ENCODE results near the gene UGT1A10. TPM values are rescaled to one million over a fixed set of nuclear protein-coding genes. Genes with fewer than 3 reads are reported as not detected.

The UGT1A10 gene
- total and polyA plus RNA-seq, 2 donors (not counting 1 experiment from before 2014, with no cell fraction given), result not detected

- H3K4me1 Mint-ChIP-seq, result no peaks in the 10 kb centered on the region
- Histone ChIP-seq H3K9me3 (ENCODE audit: control extremely low read depth in 1 of 3, control insufficient read depth in 2 of 3, insufficient read depth in 1 of 3, low read length in 2 of 3) (peaks cover 0 to 6% (median 0%) of the 10 kb centered on the region in 3 donors), H3K36me3 (replicated peaks in 1 of 2; ENCODE audit: control extremely low read depth in 1 of 2, control insufficient read depth in 1 of 2, extremely low read depth in 1 of 2, insufficient read depth in 2 of 2, low read length in 1 of 2) (no peaks in the 10 kb centered on the region), H3K4me2 (replicated peaks; ENCODE audit: low read depth, low read length, poor library complexity, severe bottlenecking) (no peak overlapping the region), H4K20me1 (ENCODE audit: control insufficient read depth, insufficient read depth, low read length, poor library complexity, severe bottlenecking) (no peaks in the 10 kb centered on the region), H3K4me3 (ENCODE audit: control extremely low read depth in 1 of 5, extremely low read depth in 1 of 5, insufficient read depth in 1 of 5, low read depth in 2 of 5, low read length in 4 of 5) (no peak overlapping the region), H3K27me3 (replicated peaks in 1 of 4; ENCODE audit: control extremely low read depth in 1 of 4, control insufficient read depth in 3 of 4, insufficient read depth in 4 of 4, low read length in 3 of 4) (peaks cover 0 to 5% (median 0%) of the 10 kb centered on the region in 4 experiments), H2AFZ (ENCODE audit: insufficient read depth, low read depth, low read length, poor library complexity, severe bottlenecking) (no peak overlapping the region), H3K79me2 (ENCODE audit: control insufficient read depth, insufficient read depth, low read length) (no peaks in the 10 kb centered on the region), H3K4me1 (ENCODE audit: control insufficient read depth in 2 of 2, insufficient read depth in 2 of 2, low read length in 2 of 2) (no peaks in the 10 kb centered on the region), H3K9ac (ENCODE audit: low read length) (no peak overlapping the region), H3K27ac (ENCODE audit: low read length in 2 of 2) (no peak overlapping the region)
- intact Hi-C loops (cut with micrococcal nuclease), result no loop called here
- no peak overlapping the region for H3K4me3 Mint-ChIP-seq
- WGBS (ENCODE audit: insufficient coverage), result 100% methylated on average over 1 of the region's 3 CpGs
- H3K27me3 Mint-ChIP-seq, result peaks cover 9% of the 10 kb centered on the region
- ATAC-seq (ENCODE audit: low read depth) (no peak), DNase-seq (no peak)
- peaks cover 1% of the 10 kb centered on the region for H3K9me3 Mint-ChIP-seq (ENCODE audit: insufficient read depth)
- POLR2A ChIA-PET, result no interaction called here
- CTCF ChIA-PET, result no interaction called here
- no peak for TF ChIP-seq CTCF (IDR thresholded peaks at IDR 0.05)
- no peak for TF ChIP-seq EZH2 (IDR thresholded peaks at IDR 0.05; ENCODE audit: borderline replicate concordance, insufficient read depth, low read depth, low read length, poor library complexity, severe bottlenecking)
- H3K27ac Mint-ChIP-seq, result no peak overlapping the region
Measured at GRCh38 chr2:233821196-233821595, 184.9 kb downstream of the UGT1A10 start.

GRCh38 chr2:233821709-233822100, 185.5 kb downstream of the UGT1A10 start:
- intact Hi-C loops (cut with micrococcal nuclease), result no loop called here
- POLR2A ChIA-PET, result no interaction called here

More at GRCh38 chr2:233821709-233822100, 185.5 kb downstream of the UGT1A10 start:
- Mint-ChIP-seq H3K27ac (no peak overlapping the region), H3K4me3 (no peak overlapping the region), H3K9me3 (ENCODE audit: insufficient read depth) (peaks cover 1% of the 10 kb centered on the region), H3K27me3 (peaks cover 11% of the 10 kb centered on the region), H3K4me1 (no peaks in the 10 kb centered on the region)
- no peaks in the 10 kb centered on the region for H4K20me1 ChIP-seq (ENCODE audit: control insufficient read depth, insufficient read depth, low read length, poor library complexity, severe bottlenecking)
- DNase-seq (no peak), ATAC-seq (ENCODE audit: low read depth) (no peak)
- H3K79me2 ChIP-seq (ENCODE audit: control insufficient read depth, insufficient read depth, low read length), result no peaks in the 10 kb centered on the region
- TF ChIP-seq CTCF (IDR thresholded peaks at IDR 0.05) (no peak), EZH2 (IDR thresholded peaks at IDR 0.05; ENCODE audit: borderline replicate concordance, insufficient read depth, low read depth, low read length, poor library complexity, severe bottlenecking) (no peak)
- CTCF ChIA-PET, result no interaction called here
- H3K27ac ChIP-seq (ENCODE audit: low read length in 2 of 2), result no peak overlapping the region
- H3K4me1 ChIP-seq (ENCODE audit: control insufficient read depth in 2 of 2, insufficient read depth in 2 of 2, low read length in 2 of 2), result no peaks in the 10 kb centered on the region
- H3K27me3 ChIP-seq (replicated peaks in 1 of 4; ENCODE audit: control extremely low read depth in 1 of 4, control insufficient read depth in 3 of 4, insufficient read depth in 4 of 4, low read length in 3 of 4), result peaks cover 0 to under 1% (median 0%) of the 10 kb centered on the region in 4 experiments
- 93% methylated on average over 6 of the region's 8 CpGs for WGBS (ENCODE audit: insufficient coverage)
- no peak overlapping the region for H3K9ac ChIP-seq (ENCODE audit: low read length)
- no peak overlapping the region for H3K4me2 ChIP-seq (replicated peaks; ENCODE audit: low read depth, low read length, poor library complexity, severe bottlenecking)
- no peaks in the 10 kb centered on the region for H3K36me3 ChIP-seq (replicated peaks in 1 of 2; ENCODE audit: control extremely low read depth in 1 of 2, control insufficient read depth in 1 of 2, extremely low read depth in 1 of 2, insufficient read depth in 2 of 2, low read length in 1 of 2)
- H2AFZ ChIP-seq (ENCODE audit: insufficient read depth, low read depth, low read length, poor library complexity, severe bottlenecking), result no peak overlapping the region
- peaks cover 0 to 2% (median 0%) of the 10 kb centered on the region in 3 donors for H3K9me3 ChIP-seq (ENCODE audit: control extremely low read depth in 1 of 3, control insufficient read depth in 2 of 3, insufficient read depth in 1 of 3, low read length in 2 of 3)
- no peak overlapping the region for H3K4me3 ChIP-seq (ENCODE audit: control extremely low read depth in 1 of 5, extremely low read depth in 1 of 5, insufficient read depth in 1 of 5, low read depth in 2 of 5, low read length in 4 of 5)
